GM12891 (cell line): ENCODE results near the gene LMNA.

Source experiments
- POLR2A ChIP-seq: IDR thresholded peaks from 2 replicates; pipeline ENCODE4 v1.6.1; 2011; ENCODE audit warnings: low read depth, low read length, control low read depth
- POLR2AphosphoS5 ChIP-seq: IDR thresholded peaks from 2 replicates; pipeline ENCODE4 v1.6.1; 2011; ENCODE audit warnings: low read depth, low read length, control low read depth
- SPI1 ChIP-seq: IDR thresholded peaks from 2 replicates; pipeline ENCODE4 v1.6.1; 2011; ENCODE audit warnings: low read depth, low read length, control low read depth
- TAF1 ChIP-seq: IDR thresholded peaks from 2 replicates; pipeline ENCODE4 v1.6.1; 2011; ENCODE audit warnings: low read depth, low read length, control low read depth

- TF ChIP-seq SPI1 (no peak), POLR2A (0 out of 2 replicates have a peak, but pooled peaks have one; percentile 3), TAF1 (0 out of 2 replicates have a peak, but pooled peaks have one; percentile 36), POLR2AphosphoS5 (no peak)
Observed at GRCh38 chr1:156097499-156098178, 16.9 kb upstream of the LMNA start.
